Trophoblast cell (in vitro differentiated cells and primary cell): ENCODE measurements around the gene PRR7.
"Not testable (repeated sequence)": the region's sequence is repeated elsewhere in the genome, so short reads cannot be mapped to it uniquely, and the experiment has no call there.

Experiments
- DNase-seq, 2 donors: peaks; one replicate each; pipeline ENCODE4 v3.0.0-alpha.2; 2016
- H2AFZ ChIP-seq: 2 replicates; pipeline ENCODE4 v1.6.1; 2013; ENCODE audit warnings: low read length, moderate library complexity, mild to moderate bottlenecking; ENCODE audit not compliant: insufficient read depth, poor library complexity
- H2AK5ac ChIP-seq: 2 replicates; pipeline ENCODE4 v1.6.1; 2013; ENCODE audit warnings: mild to moderate bottlenecking, low read length
- H2BK120ac ChIP-seq: 2 replicates; pipeline ENCODE4 v1.6.1; 2013; ENCODE audit warnings: low read length, mild to moderate bottlenecking, moderate library complexity; ENCODE audit not compliant: insufficient read depth, poor library complexity
- H2BK12ac ChIP-seq: 2 replicates; pipeline ENCODE4 v1.6.1; 2013; ENCODE audit warnings: mild to moderate bottlenecking, low read length, moderate library complexity
- H2BK5ac ChIP-seq: 2 replicates; pipeline ENCODE4 v1.6.1; 2013; ENCODE audit warnings: low read length, low read depth, moderate library complexity, mild to moderate bottlenecking; ENCODE audit not compliant: poor library complexity
- H3K14ac ChIP-seq: 2 replicates; pipeline ENCODE4 v1.6.1; 2013; ENCODE audit warnings: mild to moderate bottlenecking, low read length
- H3K18ac ChIP-seq: 2 replicates; pipeline ENCODE4 v1.6.1; 2013; ENCODE audit warnings: mild to moderate bottlenecking, low read length
- H3K23ac ChIP-seq: 2 replicates; pipeline ENCODE4 v1.6.1; 2013; ENCODE audit warnings: low read length
- H3K27ac ChIP-seq: 2 replicates; pipeline ENCODE4 v1.5.1; 2013; ENCODE audit warnings: low read depth, mild to moderate bottlenecking, inconsistent platforms, low read length, moderate library complexity
- H3K27me3 ChIP-seq: 2 replicates; pipeline ENCODE4 v1.6.1; 2013; ENCODE audit warnings: inconsistent platforms, mild to moderate bottlenecking, low read length, moderate library complexity; ENCODE audit not compliant: insufficient read depth
- H3K36me3 ChIP-seq, 2 experiments: 1 replicate in 1 of 2; 2 replicates in 1 of 2; pipeline ENCODE4 v1.6.1; 2013; ENCODE audit warnings: low read length in 2 of 2, mild to moderate bottlenecking in 2 of 2, moderate library complexity in 1 of 2; ENCODE audit not compliant: insufficient read depth in 2 of 2, control insufficient read depth in 1 of 2
- H3K4ac ChIP-seq: 2 replicates; pipeline ENCODE4 v1.6.1; 2013; ENCODE audit warnings: low read depth, mild to moderate bottlenecking, low read length, moderate library complexity
- H3K4me1 ChIP-seq, 2 experiments: 1 replicate in 1 of 2; 2 replicates in 1 of 2; pipeline ENCODE4 v1.6.1; 2013; ENCODE audit warnings: low read length in 2 of 2, mild to moderate bottlenecking in 2 of 2, moderate library complexity in 1 of 2; ENCODE audit not compliant: insufficient read depth in 2 of 2, control insufficient read depth in 1 of 2
- H3K4me2 ChIP-seq: 2 replicates; pipeline ENCODE4 v1.6.1; 2013; ENCODE audit warnings: inconsistent platforms, mild to moderate bottlenecking, low read length, moderate library complexity
- H3K4me3 ChIP-seq: 2 replicates; pipeline ENCODE4 v1.5.1; 2013; ENCODE audit warnings: mild to moderate bottlenecking, low read depth, low read length, inconsistent platforms
- H3K79me1 ChIP-seq: one replicate; pipeline ENCODE4 v1.6.1; 2013; ENCODE audit warnings: low read length
- H3K79me2 ChIP-seq: 2 replicates; pipeline ENCODE4 v1.6.1; 2013; ENCODE audit warnings: low read length, mild to moderate bottlenecking; ENCODE audit not compliant: control insufficient read depth, insufficient read depth, poor library complexity
- H3K9ac ChIP-seq: 2 replicates; pipeline ENCODE4 v1.6.1; 2013; ENCODE audit warnings: mild to moderate bottlenecking, low read length
- H3K9me3 ChIP-seq: 2 replicates; pipeline ENCODE4 v1.6.1; 2013; ENCODE audit warnings: low read depth, mild to moderate bottlenecking, control low read depth, inconsistent platforms, low read length; ENCODE audit not compliant: insufficient read depth
- H4K12ac ChIP-seq: 2 replicates; pipeline ENCODE4 v1.6.1; 2013; ENCODE audit warnings: low read depth, mild to moderate bottlenecking, low read length, moderate library complexity
- H4K8ac ChIP-seq: 2 replicates; pipeline ENCODE4 v1.6.1; 2013; ENCODE audit warnings: low read depth, mild to moderate bottlenecking, low read length, moderate library complexity
- H4K91ac ChIP-seq: one replicate; pipeline ENCODE4 v1.6.1; 2013; ENCODE audit warnings: low read depth, mild to moderate bottlenecking, low read length, moderate library complexity
- WGBS: extraction: QIAGEN DNeasy Blood & Tissue Kit; methylation state at CpG from one replicate; pipeline ENCODE4 v1.1.7; 2013; ENCODE audit warnings: missing lambda C conversion rate; ENCODE audit not compliant: insufficient read length, insufficient coverage; ENCODE audit errors: extremely low coverage; 5-methylcytosine and 5-hydroxymethylcytosine counted together

PRR7 gene

GRCh38 chr5:177412603-177413233, 33.9 kb upstream of the PRR7 start:
- no peak overlapping the region for H3K27ac ChIP-seq
- H3K23ac ChIP-seq: peak overlapping the region; percentile 68
- no peak overlapping the region for H3K18ac ChIP-seq
- H4K91ac ChIP-seq: no peak overlapping the region
- H4K12ac ChIP-seq: no peak overlapping the region
- H3K27me3 ChIP-seq: no peaks in the 10 kb centered on the region
- no peak overlapping the region for H3K4me3 ChIP-seq
- no CpG with 5 or more reads among the region's 8 CpGs for WGBS
- no peaks in the 10 kb centered on the region for H3K79me1 ChIP-seq
- no peak overlapping the region for H4K8ac ChIP-seq
- no peak overlapping the region for H3K9ac ChIP-seq
- H3K14ac ChIP-seq: no peak overlapping the region
- peaks cover 1% of the 10 kb centered on the region for H3K9me3 ChIP-seq
- H2BK5ac ChIP-seq: no peak overlapping the region
- DNase-seq: no peak
- H3K4ac ChIP-seq: no peak overlapping the region
- H2AFZ ChIP-seq: no peak overlapping the region
- H3K4me1 ChIP-seq: no peaks in the 10 kb centered on the region
- H2AK5ac ChIP-seq: no peak overlapping the region
- H2BK12ac ChIP-seq: no peak overlapping the region
- no peaks in the 10 kb centered on the region for H3K36me3 ChIP-seq
- H3K79me2 ChIP-seq: no peaks in the 10 kb centered on the region
- no peak overlapping the region for H2BK120ac ChIP-seq
- H3K4me2 ChIP-seq: no peak overlapping the region

- Histone ChIP-seq H3K23ac (no peak overlapping the region), H3K9ac (no peak overlapping the region), H3K18ac (no peak overlapping the region), H3K4ac (no peak overlapping the region), H2BK120ac (no peak overlapping the region), H4K91ac (no peak overlapping the region), H2AK5ac (no peak overlapping the region), H4K8ac (no peak overlapping the region), H3K9me3 (no peaks in the 10 kb centered on the region), H3K79me2 (no peaks in the 10 kb centered on the region), H3K27me3 (no peaks in the 10 kb centered on the region), H3K79me1 (no peaks in the 10 kb centered on the region), H2BK12ac (no peak overlapping the region), H3K4me1 (no peaks in the 10 kb centered on the region), H4K12ac (no peak overlapping the region), H3K4me3 (no peak overlapping the region), H2BK5ac (no peak overlapping the region), H3K4me2 (no peak overlapping the region), H3K14ac (no peak overlapping the region), H3K36me3 (no peaks in the 10 kb centered on the region), H3K27ac (no peak overlapping the region), H2AFZ (no peak overlapping the region)
- no peak for DNase-seq
- no CpG with 5 or more reads among the region's 3 CpGs for WGBS
Observed at GRCh38 chr5:177414481-177414880, 32.1 kb upstream of the PRR7 start.

GRCh38 chr5:177417081-177417480, 29.5 kb upstream of the PRR7 start:
- H2BK120ac ChIP-seq, H3K79me2 ChIP-seq, H3K79me1 ChIP-seq, H4K8ac ChIP-seq, H2BK5ac ChIP-seq, H3K36me3 ChIP-seq, H3K27me3 ChIP-seq, H2AK5ac ChIP-seq, H3K9me3 ChIP-seq, H3K18ac ChIP-seq, H3K4ac ChIP-seq, H3K4me2 ChIP-seq, H2AFZ ChIP-seq, H3K4me3 ChIP-seq, H3K23ac ChIP-seq, H4K12ac ChIP-seq, H3K9ac ChIP-seq, DNase-seq, H3K4me1 ChIP-seq, H2BK12ac ChIP-seq, H4K91ac ChIP-seq, H3K27ac ChIP-seq, H3K14ac ChIP-seq: not testable (repeated sequence)
- no CpG with 5 or more reads among the region's 6 CpGs for WGBS

- Histone ChIP-seq H2BK12ac (no peak overlapping the region), H3K79me1 (no peaks in the 10 kb centered on the region), H2BK120ac (no peak overlapping the region), H3K18ac (no peak overlapping the region), H3K4me1 (no peaks in the 10 kb centered on the region), H2AFZ (no peak overlapping the region), H4K12ac (no peak overlapping the region), H2BK5ac (no peak overlapping the region), H4K8ac (no peak overlapping the region), H3K14ac (no peak overlapping the region), H3K4me3 (no peak overlapping the region), H4K91ac (no peak overlapping the region), H3K23ac (no peak overlapping the region), H3K27ac (no peak overlapping the region), H3K4me2 (no peak overlapping the region), H3K79me2 (no peaks in the 10 kb centered on the region), H3K36me3 (no peaks in the 10 kb centered on the region), H3K27me3 (no peaks in the 10 kb centered on the region), H3K9ac (no peak overlapping the region), H3K9me3 (no peaks in the 10 kb centered on the region), H2AK5ac (no peak overlapping the region), H3K4ac (no peak overlapping the region)
- peak; percentile 52 to 91 for DNase-seq
- WGBS: no CpG with 5 or more reads among the region's 3 CpGs
Observed at GRCh38 chr5:177419046-177419445, 27.6 kb upstream of the PRR7 start.
